Neural cell (in vitro differentiated cells): ENCODE data around the gene LCN2. TPM values are rescaled to one million over a fixed set of nuclear protein-coding genes. Genes with fewer than 3 reads are reported as not detected.

Experiments used
- H2AFZ ChIP-seq: fragments of 200-600, 300-800 bp; sonication (generic), shearing (Covaris generic); 2 replicates; pipeline ENCODE4 v1.6.0; 2014; ENCODE audit warnings: low read depth, mild to moderate bottlenecking, antibody characterized with exemption, low read length, moderate library complexity
- H3F3A ChIP-seq: fragments of 200-600 bp; shearing (Covaris generic); 2 replicates; pipeline ENCODE4 v1.6.1; 2016; ENCODE audit warnings: mild to moderate bottlenecking, moderate library complexity, mixed read lengths, antibody characterized with exemption, low read length; ENCODE audit not compliant: insufficient read depth, poor library complexity, severe bottlenecking
- H3K27ac ChIP-seq: fragments of 200-600, 300-800 bp; sonication (generic), shearing (Covaris generic); 2 replicates; pipeline ENCODE4 v1.5.1; 2014; ENCODE audit warnings: mild to moderate bottlenecking, low read length, moderate library complexity
- H3K27me3 ChIP-seq: fragments of 300-800, 200-600 bp; sonication (generic), shearing (Covaris generic); 2 replicates; pipeline ENCODE4 v1.6.0; 2014; ENCODE audit warnings: mild to moderate bottlenecking, low read depth, low read length, moderate library complexity; ENCODE audit not compliant: insufficient read depth
- H3K36me3 ChIP-seq: fragments of 300-800, 200-600 bp; sonication (generic), shearing (Covaris generic); 2 replicates; pipeline ENCODE4 v1.5.1; 2014; ENCODE audit warnings: mild to moderate bottlenecking, antibody characterized with exemption, low read length, moderate library complexity; ENCODE audit not compliant: insufficient read depth
- H3K4me2 ChIP-seq: fragments of 300-800, 200-600 bp; sonication (generic), shearing (Covaris generic); 2 replicates; pipeline ENCODE4 v1.6.0; 2014; ENCODE audit warnings: mild to moderate bottlenecking, low read length
- H3K4me3 ChIP-seq: fragments of 300-800, 200-600 bp; sonication (generic), shearing (Covaris generic); 2 replicates; pipeline ENCODE4 v1.5.1; 2014; ENCODE audit warnings: mild to moderate bottlenecking, low read length, moderate library complexity
- H3K79me2 ChIP-seq: fragments of 200-600 bp; shearing (Covaris generic); replicated peaks from 2 replicates; pipeline ENCODE4 v1.6.0; 2014; ENCODE audit warnings: mild to moderate bottlenecking, low read length, moderate library complexity; ENCODE audit not compliant: insufficient read depth
- H3K9ac ChIP-seq: fragments of 300-800, 200-600 bp; sonication (generic), shearing (Covaris generic); 2 replicates; pipeline ENCODE4 v1.6.1; 2016; ENCODE audit warnings: mild to moderate bottlenecking, low read length, mixed read lengths
- H3K9me2 ChIP-seq: fragments of 200-600 bp; shearing (Covaris generic); 2 replicates; pipeline ENCODE4 v1.6.1; 2016; ENCODE audit warnings: mild to moderate bottlenecking, low read length, mixed read lengths; ENCODE audit not compliant: insufficient read depth
- H3K9me3 ChIP-seq: fragments of 200-600, 300-800 bp; sonication (generic), shearing (Covaris generic); 2 replicates; pipeline ENCODE4 v1.6.1; 2016; ENCODE audit warnings: mild to moderate bottlenecking, mixed run types, low read length, moderate library complexity, mixed read lengths
- H4K20me1 ChIP-seq: fragments of 200-600 bp; shearing (Covaris generic); 2 replicates; pipeline ENCODE4 v1.6.1; 2016; ENCODE audit warnings: mild to moderate bottlenecking, mixed run types; ENCODE audit not compliant: insufficient read depth
- CTCF ChIP-seq: fragments of 450-650 bp; IDR thresholded peaks from 2 replicates; pipeline ENCODE4 v1.5.1; 2014; ENCODE audit warnings: antibody characterized with exemption, mild to moderate bottlenecking, moderate library complexity; ENCODE audit not compliant: poor library complexity, severe bottlenecking
- EP300 ChIP-seq: fragments of 450-650 bp; conservative IDR thresholded peaks from 2 replicates; pipeline ENCODE4 v1.6.1; 2014; ENCODE audit warnings: antibody characterized with exemption, mild to moderate bottlenecking, moderate library complexity; ENCODE audit not compliant: poor library complexity, severe bottlenecking
- EZH2 ChIP-seq: fragments of 200-600, 300-800 bp; shearing (Covaris generic), sonication (generic); IDR thresholded peaks from 2 replicates; pipeline ENCODE4 v1.6.1; 2014; ENCODE audit warnings: antibody characterized with exemption, low read length, borderline replicate concordance, mild to moderate bottlenecking; ENCODE audit not compliant: insufficient read depth, poor library complexity, severe bottlenecking
- MXI1 ChIP-seq: fragments of 450-650 bp; conservative IDR thresholded peaks from 2 replicates; pipeline ENCODE4 v1.6.1; 2014; ENCODE audit warnings: antibody characterized with exemption, mild to moderate bottlenecking; ENCODE audit not compliant: poor library complexity, severe bottlenecking
- POLR2AphosphoS5 ChIP-seq: IDR thresholded peaks from 2 replicates; pipeline ENCODE4 v1.6.1; 2012
- RAD21 ChIP-seq: fragments of 450-650 bp; conservative IDR thresholded peaks from 2 replicates; pipeline ENCODE4 v1.6.1; 2014; ENCODE audit warnings: antibody characterized with exemption, mild to moderate bottlenecking, moderate library complexity
- REST ChIP-seq: IDR thresholded peaks from 2 replicates; pipeline ENCODE4 v1.6.1; 2012; ENCODE audit warnings: borderline replicate concordance
- SMC3 ChIP-seq: fragments of 450-650 bp; conservative IDR thresholded peaks from 2 replicates; pipeline ENCODE4 v1.6.1; 2014; ENCODE audit warnings: antibody characterized with exemption, mild to moderate bottlenecking, moderate library complexity; ENCODE audit not compliant: poor library complexity
- TAF1 ChIP-seq: IDR thresholded peaks from 2 replicates; pipeline ENCODE4 v1.6.1; 2012; ENCODE audit warnings: low read depth
- polyA plus RNA-seq: library from polyadenylated mRNA; depleted of rRNA; stranded (reverse); fragments of >200 nt; gene quantifications from 2 replicates; pipeline ENCODE4 v1.2.3, GENCODE V29; 2014

Gene LCN2
- polyA plus RNA-seq, 1 donor from 2014 or later, result not detected

GRCh38 chr9:128118971-128119665 is 30.1 kb upstream of the LCN2 start:
- Histone ChIP-seq H3K27ac (no peak overlapping the region), H3K36me3 (no peaks in the 10 kb centered on the region), H3K9me2 (no peaks in the 10 kb centered on the region), H3K4me2 (no peak overlapping the region), H3K79me2 (no peaks in the 10 kb centered on the region), H3F3A (no peaks in the 10 kb centered on the region), H3K9me3 (no peaks in the 10 kb centered on the region), H3K4me3 (no peak overlapping the region), H3K9ac (no peak overlapping the region), H2AFZ (no peak overlapping the region), H4K20me1 (no peaks in the 10 kb centered on the region), H3K27me3 (no peaks in the 10 kb centered on the region)
- TF ChIP-seq EP300 (no peak), REST (no peak), CTCF (no peak), SMC3 (no peak), POLR2AphosphoS5 (no peak), RAD21 (no peak), EZH2 (no peak), MXI1 (no peak), TAF1 (no peak)

GRCh38 chr9:128120061-128120740 is 29.1 kb upstream of the LCN2 start:
- Histone ChIP-seq H3K4me3 (no peak overlapping the region), H3K9ac (no peak overlapping the region), H3K27ac (no peak overlapping the region), H3F3A (no peaks in the 10 kb centered on the region), H3K36me3 (no peaks in the 10 kb centered on the region), H3K9me3 (no peaks in the 10 kb centered on the region), H3K79me2 (no peaks in the 10 kb centered on the region), H2AFZ (no peak overlapping the region), H3K27me3 (no peaks in the 10 kb centered on the region), H3K4me2 (no peak overlapping the region), H3K9me2 (no peaks in the 10 kb centered on the region), H4K20me1 (no peaks in the 10 kb centered on the region)
- no peak for TF ChIP-seq TAF1
- no peak for TF ChIP-seq SMC3
- TF ChIP-seq EP300, result no peak
- TF ChIP-seq EZH2, result no peak
- TF ChIP-seq MXI1, result no peak
- TF ChIP-seq RAD21, result no peak
- no peak for TF ChIP-seq CTCF
- TF ChIP-seq POLR2AphosphoS5, result no peak
- TF ChIP-seq REST, result no peak
